Activated CD4-positive, CD25-positive, alpha-beta regulatory T cell treated with anti-CD3 and anti-CD28 coated beads, Interleukin-2, amount 50 U/mL, for 72 hours (primary cell): ENCODE data around the gene OR10A2.
"Not testable (repeated sequence)": the region's sequence is repeated elsewhere in the genome, so short reads cannot be mapped to it uniquely, and the experiment has no call there.

Experiments used
- DNase-seq: peaks from one replicate; pipeline ENCODE4 v3.0.0; 2021

Gene OR10A2

GRCh38 chr11:6889835-6890234, 27.0 kb downstream of the OR10A2 start:
- DNase-seq = no peak

GRCh38 chr11:6892400-6892799, 29.5 kb downstream of the OR10A2 start, which contains the start of gene OR2D2:
TSS of gene OR2D2 (minus strand) at chr11:6892500. CDS start at chr11:6892500, 0 bp downstream.
- no peak for DNase-seq

- no peak for DNase-seq
Measured at GRCh38 chr11:6894097-6894496, 31.2 kb downstream of the OR10A2 start.

GRCh38 chr11:6895010-6895409, 32.2 kb downstream of the OR10A2 start:
- no peak for DNase-seq

- no peak for DNase-seq
Measured at GRCh38 chr11:6898911-6899310, 36.1 kb downstream of the OR10A2 start.

- no peak for DNase-seq
Measured at GRCh38 chr11:6900327-6900999, 37.6 kb downstream of the OR10A2 start.

GRCh38 chr11:6904804-6905203, 41.9 kb downstream of the OR10A2 start:
- DNase-seq = not testable (repeated sequence)

GRCh38 chr11:6911378-6911777, 48.5 kb downstream of the OR10A2 start:
- DNase-seq = no peak

- DNase-seq = no peak
Measured at GRCh38 chr11:6911948-6912347, 49.1 kb downstream of the OR10A2 start.

GRCh38 chr11:6919698-6920097, 56.8 kb downstream of the OR10A2 start:
- no peak for DNase-seq

- no peak for DNase-seq
Measured at GRCh38 chr11:6920702-6921101, 57.8 kb downstream of the OR10A2 start, which contains the start of gene OR2D3. TSS of gene OR2D3 (plus strand) at chr11:6921002. CDS start at chr11:6921002, 0 bp downstream.
